Astrocyte of the cerebellum (primary cell): ENCODE results near the gene KCNH6.

Experiments used
- DNase-seq: peaks from one replicate; pipeline ENCODE4 v3.0.0-alpha.2; 2011; ENCODE audit warnings: low read depth
- H3K4me3 ChIP-seq: 2 replicates; pipeline ENCODE4 v1.5.1; 2011; ENCODE audit warnings: mild to moderate bottlenecking, low read depth, low read length, moderate library complexity
- CTCF ChIP-seq: IDR thresholded peaks from 2 replicates; pipeline ENCODE4 v1.5.1; 2012; ENCODE audit warnings: low read length, low read depth, moderate library complexity, mild to moderate bottlenecking; ENCODE audit errors: missing control alignments
- in situ Hi-C: cut with HindIII; loops from 2 replicates; pipeline ENCODE4 v1.10.0; 2017; ENCODE audit warnings: low sequenced_read_pairs

Gene KCNH6

DNA sequence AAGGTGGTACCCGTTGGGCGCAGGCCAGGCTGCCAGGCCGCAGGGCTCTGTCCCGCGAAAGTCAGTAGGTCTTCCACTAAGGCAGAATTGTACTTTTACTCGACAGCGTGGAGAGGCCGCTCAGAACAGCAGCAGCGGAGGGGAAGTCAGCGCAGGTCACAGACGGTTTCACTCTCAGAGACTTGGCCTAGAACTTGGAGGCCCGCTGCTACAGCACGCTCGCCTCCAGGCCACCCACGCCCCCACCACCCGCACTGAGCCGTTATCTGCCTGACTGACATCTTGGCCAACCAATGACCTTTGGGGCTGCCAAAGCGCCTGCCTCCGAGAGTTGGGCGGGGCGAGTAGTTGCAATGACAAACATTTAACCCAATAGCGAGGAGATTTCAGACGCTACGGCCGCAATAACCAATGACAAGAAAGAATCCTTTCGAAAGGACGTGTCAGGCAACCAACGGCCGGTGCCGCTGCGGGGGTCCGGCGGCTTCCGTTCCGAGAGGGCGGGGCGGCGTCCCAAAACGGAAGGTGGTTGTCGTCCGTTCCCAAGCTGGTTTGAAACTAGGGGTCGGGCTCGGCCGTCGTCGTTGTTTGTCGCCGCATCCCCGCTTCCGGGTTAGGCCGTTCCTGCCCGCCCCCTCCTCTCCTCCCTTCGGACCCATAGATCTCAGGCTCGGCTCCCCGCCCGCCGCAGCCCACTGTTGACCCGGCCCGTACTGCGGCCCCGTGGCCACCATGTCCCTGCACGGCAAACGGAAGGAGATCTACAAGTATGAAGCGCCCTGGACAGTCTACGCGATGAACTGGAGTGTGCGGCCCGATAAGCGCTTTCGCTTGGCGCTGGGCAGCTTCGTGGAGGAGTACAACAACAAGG lies 27.0 kb downstream of the KCNH6 start, which contains the start of gene DCAF7:
DCAF7 (plus strand) TSS at position 532 of the 871 bp plus-strand sequence; CDS start at position 733, 201 bp downstream.
- no peak for TF ChIP-seq CTCF
- peak; percentile 100 for DNase-seq
- H3K4me3 ChIP-seq: peak within 1 kb of the TSS; percentile 83
- in situ Hi-C loops: no loop called here

- no peak for DNase-seq
- no peak for TF ChIP-seq CTCF
- in situ Hi-C loops: no loop called here
- H3K4me3 ChIP-seq: peak overlapping the region; percentile 83
Measured at GRCh38 chr17:63550817-63551639, 27.9 kb downstream of the KCNH6 start.

- DNase-seq: no peak
- in situ Hi-C loops: no loop called here
- no peak for TF ChIP-seq CTCF
- peak overlapping the region; percentile 83 for H3K4me3 ChIP-seq
Measured at GRCh38 chr17:63552211-63552610, 29.1 kb downstream of the KCNH6 start.

- DNase-seq: no peak
- in situ Hi-C loops: no loop called here
- no peak overlapping the region for H3K4me3 ChIP-seq
- TF ChIP-seq CTCF: no peak
Measured at GRCh38 chr17:63555500-63556156, 32.5 kb downstream of the KCNH6 start.

GRCh38 chr17:63557416-63557815 lies 34.3 kb downstream of the KCNH6 start:
- H3K4me3 ChIP-seq: no peak overlapping the region
- DNase-seq: no peak
- no peak for TF ChIP-seq CTCF
- in situ Hi-C loops: no loop called here

DNA sequence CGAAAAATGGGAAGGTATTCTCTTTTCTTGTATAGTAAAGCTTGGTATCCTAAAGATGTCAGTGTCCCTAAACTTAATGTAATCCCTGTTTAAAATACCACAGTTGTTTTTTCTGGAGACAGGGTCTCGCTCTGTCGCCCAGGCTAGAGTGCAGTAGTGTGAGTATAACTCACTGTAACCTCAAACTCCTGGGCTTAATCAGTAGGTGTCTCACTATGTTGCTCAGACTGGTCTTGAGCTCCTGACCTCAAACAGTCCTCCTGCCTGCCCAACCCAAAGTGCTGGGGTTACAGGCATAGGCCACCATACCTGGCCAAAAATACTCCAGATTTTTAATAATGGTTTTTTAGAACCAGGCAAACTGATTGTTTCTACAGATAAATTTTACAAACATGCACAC lies 35.3 kb downstream of the KCNH6 start:
- in situ Hi-C loops: no loop called here
- no peak for DNase-seq
- no peak for TF ChIP-seq CTCF
- H3K4me3 ChIP-seq: no peak overlapping the region
